Neural cell (in vitro differentiated cells): Measurements from ENCODE around the gene CCDC40.
A peak's percentile ranks its signal among the peaks of the same experiment; 100 is the strongest.

Experiments
- EZH2 ChIP-seq: fragments of 200-600, 300-800 bp; shearing (Covaris generic), sonication (generic); IDR thresholded peaks from 2 replicates; pipeline ENCODE4 v1.6.1; 2014; ENCODE audit warnings: antibody characterized with exemption, low read length, borderline replicate concordance, mild to moderate bottlenecking; ENCODE audit not compliant: insufficient read depth, poor library complexity, severe bottlenecking
- POLR2AphosphoS5 ChIP-seq: IDR thresholded peaks from 2 replicates; pipeline ENCODE4 v1.6.1; 2012
- RAD21 ChIP-seq: fragments of 450-650 bp; conservative IDR thresholded peaks from 2 replicates; pipeline ENCODE4 v1.6.1; 2014; ENCODE audit warnings: antibody characterized with exemption, mild to moderate bottlenecking, moderate library complexity
- SMC3 ChIP-seq: fragments of 450-650 bp; conservative IDR thresholded peaks from 2 replicates; pipeline ENCODE4 v1.6.1; 2014; ENCODE audit warnings: antibody characterized with exemption, mild to moderate bottlenecking, moderate library complexity; ENCODE audit not compliant: poor library complexity
- TAF1 ChIP-seq: IDR thresholded peaks from 2 replicates; pipeline ENCODE4 v1.6.1; 2012; ENCODE audit warnings: low read depth
- TF ChIP-seq, protein P1 (sequence below): fragments of 450-650 bp; IDR thresholded peaks from 2 replicates; pipeline ENCODE4 v1.5.1; 2014; ENCODE audit warnings: antibody characterized with exemption, mild to moderate bottlenecking, moderate library complexity; ENCODE audit not compliant: poor library complexity, severe bottlenecking

DNA sequence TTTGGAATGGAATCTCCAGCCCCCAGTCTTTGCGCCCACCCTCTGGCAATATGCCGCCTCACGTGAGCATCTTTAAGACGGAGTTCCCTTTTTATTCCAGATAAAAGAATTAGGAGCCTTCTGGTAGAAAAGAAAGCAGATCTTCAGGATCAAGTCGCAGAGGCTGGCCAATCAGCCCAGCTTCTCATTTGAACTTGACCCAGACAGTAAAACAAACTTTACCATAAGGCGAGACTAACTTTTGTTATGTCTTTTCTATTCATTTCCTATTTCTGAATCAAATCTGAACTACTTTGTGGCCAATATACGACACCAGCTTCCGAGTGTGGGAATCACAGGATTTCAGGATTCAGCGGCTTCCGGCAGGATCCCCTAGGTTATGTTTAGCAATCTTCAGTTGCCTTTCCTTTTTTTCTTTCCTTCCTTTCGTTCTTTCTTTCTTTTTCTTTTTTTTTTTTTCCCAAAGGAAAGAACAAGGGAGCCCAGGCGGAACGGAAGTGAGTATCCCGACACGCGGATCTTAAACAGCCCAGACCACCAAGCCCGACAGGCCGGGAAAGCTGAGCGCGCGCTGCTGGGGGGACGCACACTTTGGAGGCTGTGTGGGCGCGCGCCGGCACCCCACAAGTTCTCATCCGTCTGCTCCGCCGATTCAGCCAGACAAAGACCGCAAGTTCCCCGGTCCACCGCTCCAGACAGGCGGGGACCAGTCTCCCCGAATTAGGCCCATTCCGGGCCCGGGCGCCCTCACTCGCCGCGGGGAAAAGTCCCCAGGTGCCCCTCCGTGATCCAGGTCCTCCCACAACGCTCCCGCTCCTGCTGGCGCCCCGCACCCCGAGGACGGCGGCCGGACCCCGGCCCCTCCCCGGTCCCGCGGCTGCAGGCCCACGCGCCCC, 1.4 kb upstream of the CCDC40 start:
- TF ChIP-seq, protein P1, sequence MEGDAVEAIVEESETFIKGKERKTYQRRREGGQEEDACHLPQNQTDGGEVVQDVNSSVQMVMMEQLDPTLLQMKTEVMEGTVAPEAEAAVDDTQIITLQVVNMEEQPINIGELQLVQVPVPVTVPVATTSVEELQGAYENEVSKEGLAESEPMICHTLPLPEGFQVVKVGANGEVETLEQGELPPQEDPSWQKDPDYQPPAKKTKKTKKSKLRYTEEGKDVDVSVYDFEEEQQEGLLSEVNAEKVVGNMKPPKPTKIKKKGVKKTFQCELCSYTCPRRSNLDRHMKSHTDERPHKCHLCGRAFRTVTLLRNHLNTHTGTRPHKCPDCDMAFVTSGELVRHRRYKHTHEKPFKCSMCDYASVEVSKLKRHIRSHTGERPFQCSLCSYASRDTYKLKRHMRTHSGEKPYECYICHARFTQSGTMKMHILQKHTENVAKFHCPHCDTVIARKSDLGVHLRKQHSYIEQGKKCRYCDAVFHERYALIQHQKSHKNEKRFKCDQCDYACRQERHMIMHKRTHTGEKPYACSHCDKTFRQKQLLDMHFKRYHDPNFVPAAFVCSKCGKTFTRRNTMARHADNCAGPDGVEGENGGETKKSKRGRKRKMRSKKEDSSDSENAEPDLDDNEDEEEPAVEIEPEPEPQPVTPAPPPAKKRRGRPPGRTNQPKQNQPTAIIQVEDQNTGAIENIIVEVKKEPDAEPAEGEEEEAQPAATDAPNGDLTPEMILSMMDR: no peak
- TF ChIP-seq EZH2 (no peak), POLR2AphosphoS5 (no peak), TAF1 (no peak), SMC3 (no peak), RAD21 (peak; percentile 34)
